Lung microvascular endothelial cell (primary cell): ENCODE results near the gene BRIP1. TPM values are rescaled to one million over a fixed set of nuclear protein-coding genes. Genes with fewer than 3 reads are reported as not detected.
A peak's percentile ranks its signal among the peaks of the same experiment; 100 is the strongest.

Source experiments
- DNase-seq, 2 donors: peaks; one replicate each; pipeline versions ENCODE4 v3.0.0 to v3.0.0-alpha.2; 2010; ENCODE audit warnings: low read depth in 2 of 2
- total RNA-seq: library from RNA; depleted of rRNA; stranded (reverse); fragments of >200 nt; gene quantifications from 2 replicates; pipeline ENCODE4 v1.2.1, GENCODE V29; 2014

Gene BRIP1
- total RNA-seq, 1 donor from 2014 or later = 1.8 TPM

- peak in 1 of 2 donors; percentile 1 for DNase-seq
Observed at GRCh38 chr17:61634942-61635538, 228.3 kb downstream of the BRIP1 start.

- DNase-seq = no peak
Observed at GRCh38 chr17:61634011-61634539, 229.3 kb downstream of the BRIP1 start.

DNA sequence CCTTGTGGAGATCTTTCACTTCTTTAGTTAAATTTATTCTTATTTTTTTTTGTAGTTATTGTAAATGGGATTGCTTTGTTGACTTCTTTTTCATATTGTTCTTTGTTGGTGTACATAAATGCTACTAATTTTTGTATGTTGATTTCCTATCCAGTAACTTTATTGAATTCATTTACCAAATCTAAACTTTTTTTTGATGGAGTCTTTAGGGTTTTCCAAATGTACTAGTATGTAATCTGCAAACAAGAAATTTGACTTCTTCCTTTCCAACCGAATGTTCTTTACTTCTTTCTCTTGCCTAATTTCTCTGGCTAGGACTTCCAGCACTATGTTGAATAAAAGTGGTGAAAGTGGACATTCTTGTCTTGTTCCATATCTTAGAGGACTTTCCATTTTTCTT lies 230.5 kb downstream of the BRIP1 start:
- DNase-seq = no peak

GRCh38 chr17:61631800-61632199 lies 231.5 kb downstream of the BRIP1 start:
- DNase-seq = no peak

Other genes starting within 250 kb of the BRIP1 start
- gene INTS2, start 64.5 kb upstream of the BRIP1 start, total RNA-seq = 11.8 and 13.1 TPM in 2 replicates
- gene MED13, start 201.8 kb upstream of the BRIP1 start, total RNA-seq = 26.4 and 37.7 TPM in 2 replicates